DOHH2 (cell line): ENCODE results near the gene TMEM115.
A peak's percentile ranks its signal among the peaks of the same experiment; 100 is the strongest.

Experiments used
- H3F3A ChIP-seq: fragments of 200-600 bp; sonication (generic), shearing (Covaris generic); 2 replicates; pipeline ENCODE4 v1.6.0; 2016; ENCODE audit warnings: antibody characterized with exemption, mild to moderate bottlenecking; ENCODE audit not compliant: control insufficient read depth, insufficient read depth
- H3K27ac ChIP-seq: fragments of 200-600 bp; sonication (generic); 2 replicates; pipeline ENCODE4 v1.5.1; 2014; ENCODE audit warnings: low read depth, mild to moderate bottlenecking, low read length, moderate library complexity
- H3K27me3 ChIP-seq: fragments of 200-600 bp; sonication (generic); 2 replicates; pipeline ENCODE4 v1.6.1; 2014; ENCODE audit warnings: mild to moderate bottlenecking, low read length, mixed read lengths; ENCODE audit not compliant: control insufficient read depth
- H3K36me3 ChIP-seq: fragments of 200-600 bp; sonication (generic); 2 replicates; pipeline ENCODE4 v1.6.1; 2014; ENCODE audit warnings: mild to moderate bottlenecking, low read length, moderate library complexity, mixed read lengths; ENCODE audit not compliant: control insufficient read depth
- H3K4me1 ChIP-seq: fragments of 200-600 bp; sonication (generic); 2 replicates; pipeline ENCODE4 v1.6.1; 2014; ENCODE audit warnings: mild to moderate bottlenecking, low read length, mixed read lengths; ENCODE audit not compliant: control insufficient read depth
- H3K4me2 ChIP-seq: fragments of 200-600 bp; sonication (generic); 2 replicates; pipeline ENCODE4 v1.6.0; 2014; ENCODE audit warnings: mild to moderate bottlenecking, low read length, moderate library complexity
- H3K4me3 ChIP-seq: fragments of 200-600 bp; sonication (generic); 2 replicates; pipeline ENCODE4 v1.5.1; 2014; ENCODE audit warnings: mild to moderate bottlenecking, low read length, mixed read lengths
- H3K79me2 ChIP-seq: fragments of 200-600 bp; sonication (generic); 2 replicates; pipeline ENCODE4 v1.6.1; 2014; ENCODE audit warnings: mild to moderate bottlenecking, low read length, mixed read lengths; ENCODE audit not compliant: control insufficient read depth
- H3K9me2 ChIP-seq: fragments of 200-600 bp; sonication (generic); replicated peaks from 2 replicates; pipeline ENCODE4 v1.6.1; 2014; ENCODE audit warnings: mild to moderate bottlenecking, low read length, mixed read lengths; ENCODE audit not compliant: control insufficient read depth
- H3K9me3 ChIP-seq: fragments of 200-600 bp; sonication (generic); 2 replicates; pipeline ENCODE4 v1.6.1; 2014; ENCODE audit warnings: antibody characterized with exemption, low read length, mixed read lengths; ENCODE audit not compliant: control insufficient read depth, insufficient read depth
- H4K20me1 ChIP-seq: fragments of 200-600 bp; sonication (generic); 2 replicates; pipeline ENCODE4 v1.6.0; 2014; ENCODE audit warnings: low read depth, mild to moderate bottlenecking, antibody characterized with exemption, low read length, moderate library complexity; ENCODE audit not compliant: control insufficient read depth, insufficient read depth
- EZH2phosphoT487 ChIP-seq: fragments of 200-600 bp; sonication (generic); IDR thresholded peaks from 2 replicates; pipeline ENCODE4 v1.6.1; 2017; ENCODE audit warnings: borderline replicate concordance, mild to moderate bottlenecking, antibody characterized with exemption, low read length, moderate library complexity, mixed read lengths
- TF ChIP-seq, protein P1 (sequence below): fragments of 200-600 bp; sonication (generic); IDR thresholded peaks from one replicate; pipeline ENCODE4 v1.5.1; 2014; ENCODE audit warnings: antibody characterized with exemption, mild to moderate bottlenecking, low read depth, low read length; ENCODE audit not compliant: poor library complexity, severe bottlenecking

TMEM115 gene

DNA sequence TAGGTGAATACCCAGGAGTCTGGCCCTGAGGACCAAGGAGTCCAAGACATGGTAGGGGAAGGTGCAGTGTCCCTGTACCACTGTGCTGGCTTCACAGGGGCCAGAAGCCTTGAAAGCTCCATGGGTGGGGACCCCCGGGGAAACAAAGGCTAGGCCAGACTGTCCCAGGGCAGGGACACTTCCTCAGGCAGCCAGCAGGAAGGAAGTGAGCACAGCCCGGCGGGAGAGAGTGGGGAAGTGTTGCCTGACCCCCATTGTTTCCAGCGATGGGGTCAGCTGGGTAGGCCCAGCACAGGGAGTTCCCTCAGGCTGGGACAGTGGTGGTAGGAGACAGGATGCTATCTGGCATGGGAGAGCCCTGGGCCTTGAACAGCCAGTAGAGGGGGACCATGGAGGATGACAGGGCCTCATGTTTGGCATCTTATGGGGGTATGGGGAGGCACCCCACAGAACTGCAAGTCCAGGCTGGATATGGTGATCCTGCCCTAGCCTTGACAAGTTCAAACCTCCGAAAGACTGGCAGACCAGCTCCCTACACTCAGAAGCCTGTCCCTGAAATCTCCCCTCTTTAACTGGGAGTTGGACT is 35.6 kb downstream of the TMEM115 start:
- Histone ChIP-seq H3K4me3 (no peak overlapping the region), H4K20me1 (no peaks in the 10 kb centered on the region), H3K4me2 (no peak overlapping the region), H3K36me3 (peaks cover 31% of the 10 kb centered on the region), H3F3A (peaks cover 4% of the 10 kb centered on the region), H3K4me1 (peaks cover 34% of the 10 kb centered on the region), H3K27ac (no peak overlapping the region), H3K9me2 (no peaks in the 10 kb centered on the region), H3K27me3 (no peaks in the 10 kb centered on the region), H3K9me3 (no peaks in the 10 kb centered on the region), H3K79me2 (peaks cover 24% of the 10 kb centered on the region)
- TF ChIP-seq, protein P1, sequence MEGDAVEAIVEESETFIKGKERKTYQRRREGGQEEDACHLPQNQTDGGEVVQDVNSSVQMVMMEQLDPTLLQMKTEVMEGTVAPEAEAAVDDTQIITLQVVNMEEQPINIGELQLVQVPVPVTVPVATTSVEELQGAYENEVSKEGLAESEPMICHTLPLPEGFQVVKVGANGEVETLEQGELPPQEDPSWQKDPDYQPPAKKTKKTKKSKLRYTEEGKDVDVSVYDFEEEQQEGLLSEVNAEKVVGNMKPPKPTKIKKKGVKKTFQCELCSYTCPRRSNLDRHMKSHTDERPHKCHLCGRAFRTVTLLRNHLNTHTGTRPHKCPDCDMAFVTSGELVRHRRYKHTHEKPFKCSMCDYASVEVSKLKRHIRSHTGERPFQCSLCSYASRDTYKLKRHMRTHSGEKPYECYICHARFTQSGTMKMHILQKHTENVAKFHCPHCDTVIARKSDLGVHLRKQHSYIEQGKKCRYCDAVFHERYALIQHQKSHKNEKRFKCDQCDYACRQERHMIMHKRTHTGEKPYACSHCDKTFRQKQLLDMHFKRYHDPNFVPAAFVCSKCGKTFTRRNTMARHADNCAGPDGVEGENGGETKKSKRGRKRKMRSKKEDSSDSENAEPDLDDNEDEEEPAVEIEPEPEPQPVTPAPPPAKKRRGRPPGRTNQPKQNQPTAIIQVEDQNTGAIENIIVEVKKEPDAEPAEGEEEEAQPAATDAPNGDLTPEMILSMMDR = no peak
- no peak for TF ChIP-seq EZH2phosphoT487

DNA sequence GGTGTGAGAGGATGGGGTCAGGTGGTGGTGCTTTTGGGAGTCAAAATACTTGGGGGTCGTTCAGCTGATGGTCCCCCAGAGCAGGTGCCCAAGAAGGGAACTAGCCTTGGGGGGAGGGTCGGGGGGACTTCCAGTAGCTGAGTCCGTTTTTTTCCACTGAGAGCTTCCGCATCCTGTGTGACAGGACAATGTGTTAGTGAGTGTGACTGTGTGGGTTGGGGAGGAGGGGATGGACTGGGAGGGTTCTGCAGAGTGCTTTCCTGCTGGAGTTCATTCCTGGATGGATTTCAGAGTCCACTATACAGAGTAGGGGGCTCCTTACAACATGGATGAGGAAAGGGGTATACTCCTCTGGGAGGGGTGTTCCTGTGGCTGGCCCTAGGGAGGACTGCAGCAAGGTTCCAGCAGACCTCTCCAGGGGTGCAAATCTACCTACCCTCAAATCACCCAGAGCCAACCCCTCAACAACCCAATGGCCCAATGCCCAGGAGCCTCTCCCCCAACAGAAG is 36.2 kb downstream of the TMEM115 start:
- Histone ChIP-seq H3K27me3 (no peaks in the 10 kb centered on the region), H3K9me2 (no peaks in the 10 kb centered on the region), H3F3A (no peaks in the 10 kb centered on the region; the same call in 1 of the 2 replicates), H3K79me2 (peaks cover 24% of the 10 kb centered on the region), H3K9me3 (no peaks in the 10 kb centered on the region), H4K20me1 (no peaks in the 10 kb centered on the region), H3K36me3 (peaks cover 35% of the 10 kb centered on the region), H3K4me1 (peaks cover 29% of the 10 kb centered on the region), H3K27ac (no peak overlapping the region), H3K4me2 (no peak overlapping the region), H3K4me3 (no peak overlapping the region)
- TF ChIP-seq, protein P1 = no peak
- no peak for TF ChIP-seq EZH2phosphoT487

- Histone ChIP-seq H3K79me2 (peaks cover 19% of the 10 kb centered on the region), H3K4me3 (peak within 1 kb of the TSS; percentile 97), H3K27ac (peak within 1 kb of the TSS; percentile 73), H3K4me2 (peak within 1 kb of the TSS; percentile 56), H3K27me3 (no peaks in the 10 kb centered on the region), H3K9me2 (no peaks in the 10 kb centered on the region), H4K20me1 (no peaks in the 10 kb centered on the region), H3K9me3 (no peaks in the 10 kb centered on the region), H3K4me1 (peaks cover 29% of the 10 kb centered on the region), H3F3A (no peaks in the 10 kb centered on the region; the same call in 1 of the 2 replicates), H3K36me3 (peaks cover 38% of the 10 kb centered on the region)
- no peak for TF ChIP-seq EZH2phosphoT487
- TF ChIP-seq, protein P1 = no peak
Measured at GRCh38 chr3:50322386-50323091, 36.8 kb downstream of the TMEM115 start, which contains the start of gene HYAL2. Gene HYAL2, minus strand, starts transcription at chr3:50322745. Its CDS starts 2,256 bp downstream, at chr3:50320489.
